NCI-H1436 treated with DMSO at 0.1 percent for 48 hours (cell line): ENCODE measurements around the gene FH.
A peak's percentile ranks its signal among the peaks of the same experiment; 100 is the strongest.

Experiments
- DNase-seq: peaks from one replicate; lab custom pipeline; 2025; lab: John Stamatoyannopoulos, UW

The FH gene

GRCh38 chr1:241521718-241522117, 2.2 kb upstream of the FH start:
- no peak for DNase-seq

DNA sequence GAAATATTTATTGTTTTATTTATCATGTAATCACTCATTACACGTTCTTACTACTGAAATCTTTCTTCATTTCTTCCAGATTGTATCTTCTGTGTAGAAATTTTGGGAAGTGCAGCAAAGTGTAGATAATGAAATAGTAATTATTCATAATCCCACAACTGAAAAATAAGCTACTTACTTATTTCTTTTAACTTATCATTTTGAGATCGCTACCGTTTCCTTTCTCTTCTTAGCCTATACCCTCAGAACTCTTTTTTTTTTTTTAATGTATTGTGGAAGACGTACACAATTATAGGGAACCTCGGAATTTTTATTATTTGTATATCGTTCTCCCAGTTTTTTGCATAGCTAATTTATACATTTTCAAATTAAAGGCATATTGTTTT, 518 bp upstream of the FH start:
- no peak for DNase-seq

GRCh38 chr1:241518476-241519307, 863 bp downstream of the FH start:
- no peak for DNase-seq

- no peak for DNase-seq
Observed at GRCh38 chr1:241513378-241513777, 6.2 kb downstream of the FH start.

DNA sequence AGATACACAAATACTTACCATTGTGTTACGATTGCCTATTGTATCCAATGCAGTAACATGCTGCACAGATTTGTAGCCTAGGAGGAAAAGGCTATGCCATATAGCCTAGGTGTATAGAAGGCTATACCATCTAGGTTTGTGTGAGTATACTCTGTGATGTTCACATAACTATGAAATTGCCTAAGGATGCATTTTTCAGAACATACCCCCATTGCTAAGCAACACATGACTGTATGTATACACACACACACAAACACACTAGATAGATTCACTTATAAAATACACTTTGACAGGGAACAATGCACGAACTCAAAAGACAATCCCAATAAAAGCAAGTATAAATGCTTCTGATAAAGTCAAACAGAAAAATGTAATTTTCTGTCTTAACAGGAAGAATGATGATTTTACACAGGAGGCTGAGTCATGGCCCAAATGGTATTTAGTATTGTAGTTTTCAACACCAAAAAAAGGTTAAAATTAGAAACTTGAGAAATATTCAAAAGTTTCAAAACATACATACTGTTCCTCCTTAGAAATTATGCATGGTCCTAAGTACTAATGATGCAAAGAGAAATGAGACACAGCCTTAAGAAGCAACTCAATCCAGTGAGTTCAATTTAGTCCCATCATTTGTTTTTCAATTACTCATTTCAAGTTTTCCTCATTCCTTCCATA, 12.2 kb downstream of the FH start:
- no peak for DNase-seq

GRCh38 chr1:241503444-241503843, 16.1 kb downstream of the FH start:
- DNase-seq: no peak

GRCh38 chr1:241499910-241500309, 19.6 kb downstream of the FH start:
- DNase-seq: no peak

DNA sequence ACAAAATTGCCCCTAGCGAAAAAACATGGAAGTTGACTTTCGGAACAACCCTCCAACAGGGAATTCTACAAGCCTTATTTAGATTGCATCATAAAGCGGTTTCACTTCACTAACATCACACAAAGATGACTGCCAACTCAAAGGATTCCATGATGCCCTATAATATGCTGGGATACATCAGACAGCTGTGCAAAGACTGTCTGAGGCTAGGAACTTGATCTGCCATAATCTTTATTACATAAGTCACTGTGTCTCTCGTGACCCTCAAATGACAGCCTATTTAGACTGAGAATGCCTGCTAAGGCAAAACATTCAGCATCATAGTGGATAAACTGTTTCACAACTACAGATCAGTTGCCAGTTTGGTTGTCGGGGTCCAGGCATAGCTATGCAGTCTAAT, 23.8 kb downstream of the FH start:
- no peak for DNase-seq

GRCh38 chr1:241488739-241489138, 30.8 kb downstream of the FH start:
- DNase-seq: no peak

- no peak for DNase-seq
Observed at GRCh38 chr1:241485554-241485992, 34.0 kb downstream of the FH start.

DNA sequence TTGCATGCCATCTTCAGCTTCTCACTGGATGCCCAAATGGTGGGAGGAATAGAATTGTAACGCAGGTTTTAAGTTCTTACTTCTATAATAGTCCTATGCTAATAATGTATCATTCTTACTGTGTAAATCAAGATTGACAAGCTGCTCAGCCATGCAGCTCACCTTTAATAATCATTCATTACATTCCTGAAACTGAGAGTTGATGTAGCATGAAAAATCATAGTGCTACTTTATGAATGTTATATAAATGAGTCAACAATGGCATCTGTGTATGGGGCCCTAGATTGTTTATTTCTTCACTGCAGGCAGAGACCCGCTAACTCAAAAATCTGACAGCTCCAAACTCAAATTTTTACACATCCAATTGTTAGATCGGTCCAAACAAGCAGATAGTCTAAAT, 34.4 kb downstream of the FH start:
- DNase-seq: no peak

GRCh38 chr1:241482761-241483250, 36.7 kb downstream of the FH start:
- DNase-seq: no peak

DNA sequence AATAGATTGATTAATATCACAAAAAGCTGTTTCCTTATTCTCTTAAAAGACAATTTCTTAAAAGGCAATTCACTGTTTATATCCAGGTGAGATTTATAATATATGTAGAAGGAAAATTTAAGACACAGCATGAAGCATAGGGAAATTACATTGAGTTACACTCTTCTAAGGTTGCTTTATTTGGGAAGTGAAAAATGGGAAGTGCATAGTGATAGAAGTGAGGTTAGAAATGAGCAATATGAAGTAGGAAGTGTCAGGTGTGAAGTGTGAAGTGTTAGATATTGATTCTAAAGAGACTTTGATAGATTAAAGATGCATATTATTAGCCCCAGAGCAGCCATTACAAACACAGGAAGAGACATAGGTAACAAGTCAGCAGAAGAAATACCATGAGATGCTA, 40.3 kb downstream of the FH start:
- DNase-seq: no peak

DNA sequence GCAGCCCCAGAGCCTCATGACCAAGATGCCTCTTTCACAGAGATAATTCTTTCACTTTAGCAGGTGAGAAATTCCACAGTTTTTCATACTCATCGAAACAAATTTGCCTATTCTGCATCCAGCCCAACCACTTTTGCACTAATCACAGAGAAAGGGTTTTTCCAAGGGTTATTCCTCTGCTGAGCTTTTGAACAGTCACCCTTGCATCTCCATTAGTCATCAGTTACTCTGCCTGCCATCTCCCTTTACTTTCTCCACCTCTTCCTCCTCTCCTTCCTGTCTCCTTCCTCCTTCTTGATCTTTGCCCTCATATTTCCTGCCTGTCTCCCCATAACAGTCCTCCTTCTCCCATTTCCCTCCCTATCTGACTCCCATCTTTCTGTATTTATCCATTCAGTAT, 43.9 kb downstream of the FH start:
- no peak for DNase-seq

DNA sequence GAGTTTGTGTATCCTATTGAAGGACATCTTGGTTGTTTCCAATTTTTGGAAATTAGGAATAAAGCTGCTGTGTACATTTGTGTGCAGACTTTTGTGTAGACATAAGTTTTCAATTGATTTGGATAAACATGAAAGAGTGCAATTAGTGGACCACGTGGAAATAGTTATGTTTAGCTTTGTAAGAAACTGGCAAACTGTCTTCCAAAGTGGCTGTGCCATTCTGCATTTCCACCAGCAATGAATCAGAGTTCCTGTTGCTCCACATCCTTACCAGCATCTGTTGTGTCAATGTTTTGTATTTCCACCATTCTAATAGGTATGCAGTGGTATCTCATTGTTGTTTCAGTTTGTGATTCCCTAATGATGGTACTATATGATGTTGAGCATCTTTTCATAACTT, 46.5 kb downstream of the FH start:
- DNase-seq: no peak

GRCh38 chr1:241470908-241471590, 48.5 kb downstream of the FH start:
- no peak for DNase-seq

DNA sequence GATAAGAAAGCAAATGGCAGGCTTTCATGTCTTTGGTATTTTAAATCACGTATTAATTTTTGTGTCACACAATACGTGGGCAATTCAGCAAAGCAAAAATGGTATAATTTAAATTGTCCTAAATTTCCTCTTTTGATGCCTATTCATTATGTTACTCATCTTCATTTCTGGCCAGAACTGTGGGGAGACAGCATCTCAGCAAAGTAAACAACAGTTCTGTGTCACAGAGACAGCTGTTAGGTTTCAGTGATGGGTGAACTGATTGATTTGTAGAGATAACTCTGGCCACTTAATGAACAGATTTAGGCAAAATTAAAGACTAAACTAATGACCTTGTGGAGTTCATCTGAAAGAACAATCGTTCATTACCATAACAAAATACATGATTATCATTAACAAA, 49.2 kb downstream of the FH start:
- DNase-seq: no peak

- no peak for DNase-seq
Observed at GRCh38 chr1:241465673-241466072, 53.9 kb downstream of the FH start.

DNA sequence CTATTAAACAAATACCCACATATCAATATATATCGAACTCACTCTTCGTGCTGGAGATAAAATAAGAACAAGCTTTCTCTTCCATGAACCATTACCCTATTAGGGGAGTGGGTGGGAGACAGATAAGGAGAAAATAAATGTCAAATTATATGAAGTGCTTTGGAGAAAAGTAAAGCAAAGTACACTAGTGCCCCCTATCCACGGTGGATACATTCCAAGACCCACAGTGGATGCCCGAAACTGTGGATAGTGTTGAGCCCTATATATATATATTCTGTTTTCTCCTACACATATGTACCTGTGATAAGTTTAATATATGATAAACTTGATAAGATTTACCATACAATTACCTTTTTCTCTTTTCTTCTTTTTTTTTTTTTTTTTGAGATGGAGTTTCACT, 54.6 kb downstream of the FH start:
- DNase-seq: no peak

DNA sequence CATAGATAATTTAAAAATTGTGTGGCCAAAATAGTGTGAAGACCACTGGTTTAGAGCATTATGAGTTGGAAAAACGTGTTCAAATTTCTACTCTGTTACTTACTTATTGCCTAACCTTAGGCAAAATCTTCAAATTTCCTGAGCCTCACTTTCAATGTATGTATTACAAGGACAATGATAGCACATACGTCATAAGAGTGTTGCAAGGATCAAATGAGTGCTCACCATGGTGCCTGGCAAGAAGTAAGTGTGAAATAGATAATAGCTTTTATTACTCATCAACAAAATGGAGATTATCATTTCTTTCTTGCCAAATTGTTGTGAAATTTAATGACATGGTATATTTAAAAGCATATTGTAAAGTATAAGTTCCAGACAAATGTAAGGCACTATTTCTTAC, 57.2 kb downstream of the FH start:
- DNase-seq: no peak

DNA sequence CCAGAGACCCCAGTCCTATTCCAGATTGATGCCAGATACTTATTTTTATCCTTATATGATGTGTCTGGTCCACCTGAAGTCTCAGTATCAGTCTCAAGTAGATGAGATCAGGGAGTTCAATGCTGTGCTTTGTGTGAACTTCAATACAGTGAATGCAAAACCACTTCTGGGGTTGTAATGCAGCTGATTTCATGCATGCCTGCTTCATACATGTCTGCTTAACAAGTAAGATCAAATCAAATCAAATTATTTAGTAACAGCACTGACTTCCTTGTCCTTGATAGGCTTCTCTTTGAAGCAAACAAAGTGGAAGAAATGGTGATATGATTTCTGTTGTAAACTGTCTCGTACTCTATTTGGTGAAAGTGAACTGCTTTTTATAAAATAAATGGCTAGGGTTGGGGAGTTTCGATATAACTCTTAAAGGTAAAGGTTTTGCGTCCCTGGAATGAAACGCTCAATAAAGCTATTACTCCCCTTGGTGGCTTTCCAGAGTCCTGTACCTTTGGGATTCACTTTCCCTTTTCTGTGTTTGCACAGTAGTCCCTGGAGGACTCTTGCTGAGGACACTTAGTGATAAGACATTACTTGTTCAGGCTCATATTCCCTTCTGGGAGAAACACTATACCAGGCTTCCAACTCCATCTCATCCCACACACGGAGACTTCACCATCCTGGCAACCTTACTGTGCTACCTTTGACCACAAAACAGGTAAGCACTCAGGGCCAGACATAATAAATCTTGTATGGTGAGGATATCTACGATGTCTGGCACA, 59.3 kb downstream of the FH start:
- DNase-seq: peak; percentile 40

GRCh38 chr1:241459186-241459802, 60.3 kb downstream of the FH start:
- no peak for DNase-seq
